Neural progenitor cell (in vitro differentiated cells): Measurements from ENCODE around the gene INPP4B. TPM values are rescaled to one million over a fixed set of nuclear protein-coding genes. Genes with fewer than 3 reads are reported as not detected.

Experiments used
- DNase-seq: peaks from one replicate; pipeline ENCODE4 v3.0.0-alpha.2; 2016; ENCODE audit warnings: low spot score
- H2AFZ ChIP-seq: fragments of 200-600 bp; sonication (generic); replicated peaks from 2 replicates; pipeline ENCODE4 v1.6.1; 2016; ENCODE audit warnings: antibody characterized with exemption
- H3F3A ChIP-seq: fragments of 200-600 bp; sonication (generic); 2 replicates; pipeline ENCODE4 v1.6.1; 2016; ENCODE audit warnings: antibody characterized with exemption, low read depth
- H3K27ac ChIP-seq: fragments of 200-600 bp; sonication (generic); 2 replicates; pipeline ENCODE4 v1.5.1; 2016; ENCODE audit warnings: mild to moderate bottlenecking
- H3K27me3 ChIP-seq: fragments of 200-600 bp; sonication (generic); 2 replicates; pipeline ENCODE4 v1.6.1; 2016; ENCODE audit warnings: mild to moderate bottlenecking, moderate library complexity
- H3K36me3 ChIP-seq: fragments of 200-600 bp; sonication (generic); 2 replicates; pipeline ENCODE4 v1.5.1; 2016
- H3K4me1 ChIP-seq: fragments of 200-600 bp; sonication (generic); 2 replicates; pipeline ENCODE4 v1.6.1; 2016; ENCODE audit warnings: mixed run types
- H3K4me2 ChIP-seq: fragments of 200-600 bp; sonication (generic); 2 replicates; pipeline ENCODE4 v1.6.1; 2016
- H3K4me3 ChIP-seq: fragments of 200-600 bp; sonication (generic); 2 replicates; pipeline ENCODE4 v1.5.1; 2016
- H3K79me2 ChIP-seq: fragments of 200-600 bp; sonication (generic); 2 replicates; pipeline ENCODE4 v1.6.1; 2016; ENCODE audit warnings: low read depth
- H3K9ac ChIP-seq: fragments of 200-600 bp; sonication (generic); 2 replicates; pipeline ENCODE4 v1.6.1; 2016
- H3K9me3 ChIP-seq: fragments of 200-600 bp; sonication (generic); 2 replicates; pipeline ENCODE4 v1.5.1; 2016; ENCODE audit warnings: low read depth
- H4K20me1 ChIP-seq: fragments of 200-600 bp; sonication (generic); 2 replicates; pipeline ENCODE4 v1.6.1; 2016; ENCODE audit warnings: low read depth
- H3K27ac Mint-ChIP-seq: 3 replicates; pipeline ENCODE4 v1.8.0; 2021; ENCODE audit warnings: mixed read lengths
- H3K27me3 Mint-ChIP-seq: 2 replicates; pipeline ENCODE4 v1.8.0; 2022; ENCODE audit warnings: low read depth, mild to moderate bottlenecking, inconsistent platforms, moderate library complexity, mixed read lengths; ENCODE audit not compliant: insufficient read depth
- H3K36me3 Mint-ChIP-seq: 3 replicates; pipeline ENCODE4 v1.8.0; 2021; ENCODE audit warnings: mixed read lengths
- H3K4me1 Mint-ChIP-seq: 3 replicates; pipeline ENCODE4 v1.8.0; 2021; ENCODE audit warnings: mixed read lengths
- H3K4me3 Mint-ChIP-seq: 3 replicates; pipeline ENCODE4 v1.8.0; 2021; ENCODE audit warnings: mild to moderate bottlenecking, moderate library complexity, mixed read lengths
- H3K9me3 Mint-ChIP-seq: 3 replicates; pipeline ENCODE4 v1.8.0; 2020; ENCODE audit warnings: mixed read lengths
- CTCF ChIP-seq: fragments of 200-600 bp; sonication (generic); IDR thresholded peaks from 2 replicates; pipeline ENCODE4 v1.5.1; 2017; ENCODE audit warnings: antibody characterized with exemption, mild to moderate bottlenecking
- EZH2 ChIP-seq: fragments of 200-600 bp; sonication (generic); IDR thresholded peaks from 2 replicates; pipeline ENCODE4 v1.6.1; 2017; ENCODE audit warnings: antibody characterized with exemption, mild to moderate bottlenecking, moderate library complexity
- EZH2phosphoT487 ChIP-seq: fragments of 200-600 bp; sonication (generic); IDR thresholded peaks from 2 replicates; pipeline ENCODE4 v1.6.1; 2017; ENCODE audit warnings: antibody characterized with exemption
- total RNA-seq: library from RNA; depleted of rRNA; stranded (reverse); fragments of >200 nt; gene quantifications from 2 replicates; pipeline ENCODE4 v1.2.3, GENCODE V29; 2015; ENCODE audit warnings: low replicate concordance

Gene INPP4B
- total RNA-seq, 1 donor from 2014 or later, result 1.3 TPM

GRCh38 chr4:142557239-142557801, 288.8 kb downstream of the INPP4B start:
- peaks cover 2% of the 10 kb centered on the region for H3K27me3 Mint-ChIP-seq
- H3K36me3 Mint-ChIP-seq, result peaks cover 2% of the 10 kb centered on the region
- no peaks in the 10 kb centered on the region for H3K27me3 ChIP-seq
- H3K4me1 ChIP-seq, result peaks cover 5% of the 10 kb centered on the region
- H3K27ac Mint-ChIP-seq, result no peak overlapping the region
- no peaks in the 10 kb centered on the region for H3K9me3 ChIP-seq
- no peaks in the 10 kb centered on the region for H3K79me2 ChIP-seq
- H3K27ac ChIP-seq, result no peak overlapping the region
- no peak overlapping the region for H3K4me3 Mint-ChIP-seq
- DNase-seq, result no peak
- H3K4me2 ChIP-seq, result no peak overlapping the region
- peaks cover 11% of the 10 kb centered on the region for H3K4me1 Mint-ChIP-seq
- TF ChIP-seq EZH2 (no peak), EZH2phosphoT487 (no peak), CTCF (no peak)
- no peaks in the 10 kb centered on the region for H3K9me3 Mint-ChIP-seq
- H3F3A ChIP-seq, result no peaks in the 10 kb centered on the region
- H3K9ac ChIP-seq, result no peak overlapping the region
- H2AFZ ChIP-seq, result no peak overlapping the region
- no peak overlapping the region for H3K4me3 ChIP-seq
- no peaks in the 10 kb centered on the region for H3K36me3 ChIP-seq
- H4K20me1 ChIP-seq, result no peaks in the 10 kb centered on the region

GRCh38 chr4:142556570-142557238, 289.4 kb downstream of the INPP4B start:
- Histone ChIP-seq H3K4me1 (peaks cover 5% of the 10 kb centered on the region), H3K9ac (no peak overlapping the region), H4K20me1 (no peaks in the 10 kb centered on the region), H3K27ac (no peak overlapping the region), H3K79me2 (no peaks in the 10 kb centered on the region), H3K27me3 (no peaks in the 10 kb centered on the region), H3K4me3 (no peak overlapping the region), H3K4me2 (no peak overlapping the region), H2AFZ (no peak overlapping the region), H3K36me3 (no peaks in the 10 kb centered on the region), H3K9me3 (no peaks in the 10 kb centered on the region), H3F3A (no peaks in the 10 kb centered on the region)
- Mint-ChIP-seq H3K4me3 (no peak overlapping the region), H3K27ac (peak overlapping the region; percentile 25), H3K9me3 (no peaks in the 10 kb centered on the region), H3K4me1 (peaks cover 11% of the 10 kb centered on the region), H3K36me3 (peaks cover 2% of the 10 kb centered on the region), H3K27me3 (peaks cover 2% of the 10 kb centered on the region)
- TF ChIP-seq CTCF (no peak), EZH2 (no peak), EZH2phosphoT487 (no peak)
- no peak for DNase-seq

GRCh38 chr4:142556048-142556447, 290.1 kb downstream of the INPP4B start:
- Histone ChIP-seq H3K4me3 (no peak overlapping the region), H4K20me1 (no peaks in the 10 kb centered on the region), H3K27me3 (no peaks in the 10 kb centered on the region), H3K9ac (no peak overlapping the region), H3F3A (no peaks in the 10 kb centered on the region), H3K9me3 (no peaks in the 10 kb centered on the region), H3K4me1 (peaks cover 5% of the 10 kb centered on the region), H3K27ac (no peak overlapping the region), H3K4me2 (no peak overlapping the region), H2AFZ (no peak overlapping the region), H3K79me2 (no peaks in the 10 kb centered on the region), H3K36me3 (no peaks in the 10 kb centered on the region)
- no peak for DNase-seq
- Mint-ChIP-seq H3K27me3 (peaks cover 2% of the 10 kb centered on the region), H3K36me3 (peaks cover 2% of the 10 kb centered on the region), H3K27ac (no peak overlapping the region), H3K4me3 (no peak overlapping the region), H3K9me3 (no peaks in the 10 kb centered on the region), H3K4me1 (peaks cover 11% of the 10 kb centered on the region)
- TF ChIP-seq EZH2, result no peak
- no peak for TF ChIP-seq EZH2phosphoT487
- TF ChIP-seq CTCF, result no peak
